ENCODE results near the gene FOXJ1. TPM values are rescaled to one million over a fixed set of nuclear protein-coding genes. Genes with fewer than 3 reads are reported as not detected.
A peak's percentile ranks its signal among the peaks of the same experiment; 100 is the strongest.

Gene FOXJ1
- total RNA-seq, 1 experiment from 2014 or later = not detected

DNA sequence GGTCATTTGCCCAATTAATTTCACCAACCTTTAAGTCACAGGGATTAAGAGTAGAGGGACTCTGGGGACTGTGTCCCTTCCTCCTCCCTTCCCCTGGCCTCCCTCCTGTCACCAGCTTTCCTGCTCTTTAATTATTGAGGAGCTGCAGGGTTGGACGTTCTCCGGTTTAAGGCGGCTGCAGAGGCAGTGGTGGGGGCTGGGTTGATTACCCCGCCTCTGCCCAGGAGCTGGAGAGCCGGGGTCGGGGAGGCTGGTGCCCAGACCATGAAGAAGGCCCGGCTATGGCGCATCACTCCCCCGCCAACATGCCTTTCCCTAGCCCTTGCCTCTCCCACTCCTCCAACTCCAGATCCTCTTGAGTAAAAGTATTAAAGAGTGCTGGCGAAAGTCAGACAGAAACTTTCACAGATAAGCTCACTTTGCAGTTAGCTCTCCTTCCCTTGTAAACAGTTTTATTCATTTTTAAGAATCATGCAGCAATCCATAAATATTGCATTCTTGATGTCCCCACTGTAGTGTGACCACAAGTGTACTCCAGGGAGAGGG is 1.1 kb upstream of the FOXJ1 start:
- no peak overlapping the region for H3K9ac ChIP-seq (ENCODE audit: low read length)
- DNase-seq = no peak
- no peaks in the 10 kb centered on the region for H4K20me1 ChIP-seq (ENCODE audit: insufficient read depth, low read depth, low read length)
- H3K4me3 ChIP-seq (ENCODE audit: low read length) = no peak overlapping the region
- H3K9me2 ChIP-seq (replicated peaks; ENCODE audit: insufficient read depth, low read length) = no peaks in the 10 kb centered on the region
- H2AFZ ChIP-seq (ENCODE audit: low read length) = no peak overlapping the region
- H3K4me1 ChIP-seq (ENCODE audit: low read length) = peaks cover 9% of the 10 kb centered on the region
- H3K36me3 ChIP-seq (ENCODE audit: insufficient read depth, low read length) = no peaks in the 10 kb centered on the region
- H3K79me2 ChIP-seq (ENCODE audit: low read length) = no peaks in the 10 kb centered on the region
- H3K9me3 ChIP-seq (ENCODE audit: low read length) = no peaks in the 10 kb centered on the region
- H3K27ac ChIP-seq (ENCODE audit: low read length) = no peak overlapping the region
- no peaks in the 10 kb centered on the region for H3K27me3 ChIP-seq (ENCODE audit: low read length)
- H3K4me2 ChIP-seq (ENCODE audit: low read depth, low read length, poor library complexity, severe bottlenecking) = no peak overlapping the region

DNA sequence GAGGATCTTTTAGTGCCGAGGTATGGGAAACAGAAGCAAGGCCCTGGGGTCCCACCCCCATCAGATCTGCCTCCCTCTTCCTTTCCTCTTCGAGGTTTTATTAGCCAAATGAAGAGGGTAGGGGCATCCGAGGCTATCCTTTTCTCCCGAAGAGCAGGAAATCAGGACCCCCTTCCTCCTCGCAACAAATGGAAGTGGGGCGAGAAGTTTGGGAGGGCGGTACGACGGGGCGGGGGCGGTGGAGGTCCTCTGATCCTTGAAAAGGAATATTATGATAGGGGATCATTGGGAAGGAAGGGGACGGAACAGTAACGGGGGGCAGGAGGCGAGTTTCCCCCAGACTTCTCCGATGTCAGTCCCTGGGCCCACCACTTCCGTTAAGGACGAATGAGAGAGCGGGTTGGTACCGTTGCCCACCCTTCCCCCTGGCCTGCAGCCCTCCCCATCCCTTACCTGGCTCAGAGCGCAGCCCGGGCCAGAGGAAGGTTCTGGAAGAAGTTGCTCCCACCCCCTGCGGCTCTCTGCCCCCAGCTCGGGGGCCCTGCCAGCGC is 309 bp downstream of the FOXJ1 start:
- H3K9me2 ChIP-seq (replicated peaks; ENCODE audit: insufficient read depth, low read length) = no peaks in the 10 kb centered on the region
- peaks cover 9% of the 10 kb centered on the region for H3K4me1 ChIP-seq (ENCODE audit: low read length)
- no peak for DNase-seq
- peak overlapping the region; percentile 69 for H3K4me2 ChIP-seq (ENCODE audit: low read depth, low read length, poor library complexity, severe bottlenecking)
- H2AFZ ChIP-seq (ENCODE audit: low read length) = no peak overlapping the region
- H3K36me3 ChIP-seq (ENCODE audit: insufficient read depth, low read length) = no peaks in the 10 kb centered on the region
- H4K20me1 ChIP-seq (ENCODE audit: insufficient read depth, low read depth, low read length) = no peaks in the 10 kb centered on the region
- no peaks in the 10 kb centered on the region for H3K27me3 ChIP-seq (ENCODE audit: low read length)
- H3K9me3 ChIP-seq (ENCODE audit: low read length) = no peaks in the 10 kb centered on the region
- no peaks in the 10 kb centered on the region for H3K79me2 ChIP-seq (ENCODE audit: low read length)
- peak overlapping the region; percentile 58; the same call in 1 of the 2 replicates for H3K4me3 ChIP-seq (ENCODE audit: low read length)
- no peak overlapping the region for H3K27ac ChIP-seq (ENCODE audit: low read length)
- H3K9ac ChIP-seq (ENCODE audit: low read length) = no peak overlapping the region

GRCh38 chr17:76139801-76140660 is 1.0 kb downstream of the FOXJ1 start:
- Histone ChIP-seq H3K27ac (ENCODE audit: low read length) (no peak overlapping the region), H3K9ac (ENCODE audit: low read length) (no peak overlapping the region)
- DNase-seq = no peak

GRCh38 chr17:76138896-76139752 is 1.9 kb downstream of the FOXJ1 start:
- Histone ChIP-seq H3K36me3 (ENCODE audit: insufficient read depth, low read length) (no peaks in the 10 kb centered on the region), H3K27me3 (ENCODE audit: low read length) (no peaks in the 10 kb centered on the region), H3K27ac (ENCODE audit: low read length) (no peak overlapping the region), H3K79me2 (ENCODE audit: low read length) (no peaks in the 10 kb centered on the region), H3K9ac (ENCODE audit: low read length) (no peak overlapping the region), H2AFZ (ENCODE audit: low read length) (no peak overlapping the region), H3K4me3 (ENCODE audit: low read length) (no peak overlapping the region), H3K4me2 (ENCODE audit: low read depth, low read length, poor library complexity, severe bottlenecking) (no peak overlapping the region), H3K9me2 (replicated peaks; ENCODE audit: insufficient read depth, low read length) (no peaks in the 10 kb centered on the region), H3K9me3 (ENCODE audit: low read length) (no peaks in the 10 kb centered on the region), H4K20me1 (ENCODE audit: insufficient read depth, low read depth, low read length) (no peaks in the 10 kb centered on the region), H3K4me1 (ENCODE audit: low read length) (peaks cover 15% of the 10 kb centered on the region)
- DNase-seq = no peak

More at GRCh38 chr17:76139801-76140660, 1.0 kb downstream of the FOXJ1 start:
- no peaks in the 10 kb centered on the region for H3K79me2 ChIP-seq (ENCODE audit: low read length)
- no peak overlapping the region for H3K4me2 ChIP-seq (ENCODE audit: low read depth, low read length, poor library complexity, severe bottlenecking)
- no peak overlapping the region for H3K4me3 ChIP-seq (ENCODE audit: low read length)
- no peaks in the 10 kb centered on the region for H3K9me2 ChIP-seq (replicated peaks; ENCODE audit: insufficient read depth, low read length)
- H4K20me1 ChIP-seq (ENCODE audit: insufficient read depth, low read depth, low read length) = no peaks in the 10 kb centered on the region
- H3K9me3 ChIP-seq (ENCODE audit: low read length) = no peaks in the 10 kb centered on the region
- no peaks in the 10 kb centered on the region for H3K36me3 ChIP-seq (ENCODE audit: insufficient read depth, low read length)
- H2AFZ ChIP-seq (ENCODE audit: low read length) = no peak overlapping the region
- no peaks in the 10 kb centered on the region for H3K27me3 ChIP-seq (ENCODE audit: low read length)
- peaks cover 15% of the 10 kb centered on the region for H3K4me1 ChIP-seq (ENCODE audit: low read length)

DNA sequence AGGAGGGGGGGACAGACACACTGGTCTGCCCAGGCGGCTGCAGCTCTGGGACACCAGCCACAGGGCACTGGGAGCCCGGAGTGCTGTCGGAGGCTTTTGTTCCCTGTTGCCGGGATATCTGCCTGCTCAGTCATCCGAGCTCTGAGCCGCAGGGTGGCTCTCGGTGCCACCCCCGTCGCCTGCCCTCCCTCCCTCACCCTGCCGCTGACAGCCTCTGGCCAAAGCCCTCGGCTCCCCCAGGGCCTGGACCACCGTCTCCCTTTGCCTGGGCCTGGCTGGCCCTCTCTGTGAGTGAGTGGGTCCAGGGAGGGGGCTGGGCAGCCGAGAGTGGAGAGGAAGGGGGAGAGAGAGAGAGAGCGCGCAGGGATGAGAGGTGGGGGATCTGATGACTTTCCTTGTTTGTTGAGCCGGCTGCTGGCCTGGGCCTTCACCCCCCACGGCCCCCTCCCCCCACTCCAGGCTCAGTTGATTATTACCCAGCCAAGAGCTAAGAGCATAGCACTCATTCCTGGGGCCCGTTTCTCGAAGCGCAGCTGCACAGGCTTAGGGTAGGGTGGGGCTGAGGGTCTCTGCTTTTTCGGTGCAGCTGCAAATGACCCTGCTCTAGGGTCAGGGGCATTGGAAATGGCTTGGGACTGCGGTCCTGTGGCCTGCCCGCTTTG is 2.7 kb downstream of the FOXJ1 start:
- H3K4me2 ChIP-seq (ENCODE audit: low read depth, low read length, poor library complexity, severe bottlenecking) = no peak overlapping the region
- no peaks in the 10 kb centered on the region for H3K9me2 ChIP-seq (replicated peaks; ENCODE audit: insufficient read depth, low read length)
- no peak for DNase-seq

GRCh38 chr17:76137351-76138233 is 3.5 kb downstream of the FOXJ1 start:
- no peaks in the 10 kb centered on the region for H4K20me1 ChIP-seq (ENCODE audit: insufficient read depth, low read depth, low read length)
- no peak overlapping the region for H3K4me2 ChIP-seq (ENCODE audit: low read depth, low read length, poor library complexity, severe bottlenecking)
- H3K9ac ChIP-seq (ENCODE audit: low read length) = no peak overlapping the region

More for the DNA sequence above, 2.7 kb downstream of the FOXJ1 start:
- H3K36me3 ChIP-seq (ENCODE audit: insufficient read depth, low read length) = no peaks in the 10 kb centered on the region
- H3K27me3 ChIP-seq (ENCODE audit: low read length) = no peaks in the 10 kb centered on the region
- H3K4me1 ChIP-seq (ENCODE audit: low read length) = peaks cover 15% of the 10 kb centered on the region
- no peak overlapping the region for H2AFZ ChIP-seq (ENCODE audit: low read length)
- H3K27ac ChIP-seq (ENCODE audit: low read length) = no peak overlapping the region
- no peaks in the 10 kb centered on the region for H4K20me1 ChIP-seq (ENCODE audit: insufficient read depth, low read depth, low read length)
- H3K79me2 ChIP-seq (ENCODE audit: low read length) = no peaks in the 10 kb centered on the region
- H3K9ac ChIP-seq (ENCODE audit: low read length) = no peak overlapping the region
- H3K4me3 ChIP-seq (ENCODE audit: low read length) = no peak overlapping the region
- no peaks in the 10 kb centered on the region for H3K9me3 ChIP-seq (ENCODE audit: low read length)

GRCh38 chr17:76137001-76137350 is 4.1 kb downstream of the FOXJ1 start:
- H3K79me2 ChIP-seq (ENCODE audit: low read length) = no peaks in the 10 kb centered on the region
- no peaks in the 10 kb centered on the region for H3K9me2 ChIP-seq (replicated peaks; ENCODE audit: insufficient read depth, low read length)
- H3K4me3 ChIP-seq (ENCODE audit: low read length) = no peak overlapping the region
- H3K36me3 ChIP-seq (ENCODE audit: insufficient read depth, low read length) = no peaks in the 10 kb centered on the region
- no peaks in the 10 kb centered on the region for H3K9me3 ChIP-seq (ENCODE audit: low read length)
- H3K27me3 ChIP-seq (ENCODE audit: low read length) = no peaks in the 10 kb centered on the region
- no peak overlapping the region for H3K4me2 ChIP-seq (ENCODE audit: low read depth, low read length, poor library complexity, severe bottlenecking)
- no peak overlapping the region for H3K27ac ChIP-seq (ENCODE audit: low read length)
- no peak overlapping the region for H2AFZ ChIP-seq (ENCODE audit: low read length)
- no peak overlapping the region for H3K9ac ChIP-seq (ENCODE audit: low read length)
- no peak for DNase-seq
- no peaks in the 10 kb centered on the region for H4K20me1 ChIP-seq (ENCODE audit: insufficient read depth, low read depth, low read length)
- peaks cover 15% of the 10 kb centered on the region for H3K4me1 ChIP-seq (ENCODE audit: low read length)

More at GRCh38 chr17:76137351-76138233, 3.5 kb downstream of the FOXJ1 start:
- H3K27me3 ChIP-seq (ENCODE audit: low read length) = no peaks in the 10 kb centered on the region
- peaks cover 15% of the 10 kb centered on the region for H3K4me1 ChIP-seq (ENCODE audit: low read length)
- H2AFZ ChIP-seq (ENCODE audit: low read length) = no peak overlapping the region
- H3K9me3 ChIP-seq (ENCODE audit: low read length) = no peaks in the 10 kb centered on the region
- H3K4me3 ChIP-seq (ENCODE audit: low read length) = no peak overlapping the region
- H3K36me3 ChIP-seq (ENCODE audit: insufficient read depth, low read length) = no peaks in the 10 kb centered on the region
- H3K79me2 ChIP-seq (ENCODE audit: low read length) = no peaks in the 10 kb centered on the region
- DNase-seq = no peak
- no peaks in the 10 kb centered on the region for H3K9me2 ChIP-seq (replicated peaks; ENCODE audit: insufficient read depth, low read length)
- no peak overlapping the region for H3K27ac ChIP-seq (ENCODE audit: low read length)

Measured in Karpas-422 (cell line).